HepG2 (cell line): ENCODE measurements around the gene PRSS38. TPM values are rescaled to one million over a fixed set of nuclear protein-coding genes. Genes with fewer than 3 reads are reported as not detected.

Experiments used
- ATAC-seq: fragments of 200-7000 bp; cut with Tn5 transposase; 3 replicates; pipeline ENCODE4 v1.9.1; 2020; ENCODE audit warnings: mild to moderate bottlenecking, moderate library complexity
- BruUV-seq: library from RNA; stranded (reverse); fragments of 400-500 nt; replicated peaks from 2 replicates; lab custom pipeline; 2021; lab: Mats Ljungman, UMichigan
- CTCF ChIA-PET: fragments of 300-600 bp; formaldehyde crosslinking; extraction: SDS; loops from one replicate; lab custom pipeline; 2021; ENCODE audit warnings: low total read pairs, inconsistent platforms, low intra/inter-chr PET ratio; lab: Yijun Ruan, JAX
- POLR2A ChIA-PET: fragments of 350-600 bp; sonication (Branson Sonifier 250); formaldehyde crosslinking; loops from one replicate; lab custom pipeline; 2020; ENCODE audit warnings: antibody characterized with exemption, inconsistent platforms; lab: Yijun Ruan, JAX
- DNase-seq: peaks from one replicate; pipeline ENCODE4 v3.0.0-alpha.2; 2015; ENCODE audit warnings: low spot score
- FAIRE-seq: peaks from 3 replicates; lab custom pipeline; 2011; peaks lifted over from hg19 to GRCh38; lab: Jason Lieb, UNC
- H2AFZ ChIP-seq: one replicate; pipeline ENCODE4 v1.6.1; 2011; ENCODE audit warnings: low read length, inconsistent platforms
- H3K27ac ChIP-seq: fragments of 300-600 bp; 3 replicates; pipeline ENCODE4 v1.8.0; 2011; ENCODE audit warnings: mixed run types, mild to moderate bottlenecking, mixed read lengths, low read length, inconsistent platforms; ENCODE audit not compliant: insufficient read depth; ENCODE audit errors: extremely low read length
- H3K27me3 ChIP-seq, 2 experiments: fragments of 200-600 bp in 1 of 2; 2 replicates in 1 of 2; 3 replicates in 1 of 2; pipeline versions ENCODE4 v1.6.0 to v1.8.0; 2011; ENCODE audit warnings: low read length in 2 of 2, mild to moderate bottlenecking in 2 of 2, moderate library complexity in 2 of 2, inconsistent platforms in 1 of 2; ENCODE audit not compliant: insufficient read depth in 2 of 2, control insufficient read depth in 1 of 2
- H3K36me3 ChIP-seq, 2 experiments: fragments of 200-600 bp in 1 of 2; replicated peaks in 1 of 2; 2 replicates in 1 of 2; 3 replicates in 1 of 2; pipeline versions ENCODE4 v1.5.1 to v1.8.0; 2011; ENCODE audit warnings: low read length in 2 of 2, inconsistent platforms in 1 of 2; ENCODE audit not compliant: insufficient read depth in 2 of 2, control insufficient read depth in 1 of 2
- H3K4me1 ChIP-seq: 2 replicates; pipeline ENCODE4 v1.5.1; 2012; ENCODE audit warnings: low read length, inconsistent platforms; ENCODE audit not compliant: insufficient read depth
- H3K4me2 ChIP-seq: 2 replicates; pipeline ENCODE4 v1.6.0; 2011; ENCODE audit warnings: low read depth, low read length, inconsistent platforms
- H3K4me3 ChIP-seq, 3 experiments: fragments of 200-600 bp in 1 of 3; sonication (generic), shearing (Covaris generic) in 1 of 3; replicated peaks in 1 of 3; 2 replicates each; pipeline ENCODE4 v1.5.1; 2011 to 2016; ENCODE audit warnings: low read length in 3 of 3, inconsistent platforms in 2 of 3, low read depth in 2 of 3, mild to moderate bottlenecking in 2 of 3, control low read depth in 1 of 3, mixed read lengths in 1 of 3; ENCODE audit not compliant: insufficient read depth in 1 of 3
- H3K79me2 ChIP-seq: one replicate; pipeline ENCODE4 v1.6.1; 2011; ENCODE audit warnings: low read length, inconsistent platforms; ENCODE audit not compliant: insufficient read depth
- H3K9ac ChIP-seq: 2 replicates; pipeline ENCODE4 v1.6.0; 2011; ENCODE audit warnings: mild to moderate bottlenecking, low read depth, low read length, inconsistent platforms; ENCODE audit not compliant: insufficient read depth
- H3K9me3 ChIP-seq: 2 replicates; pipeline ENCODE4 v1.5.1; 2012; ENCODE audit warnings: mild to moderate bottlenecking, low read length
- H4K20me1 ChIP-seq: 2 replicates; pipeline ENCODE4 v1.6.0; 2011; ENCODE audit warnings: inconsistent platforms, mild to moderate bottlenecking, low read length, moderate library complexity; ENCODE audit not compliant: insufficient read depth
- ASH2L ChIP-seq: fragments of 300-600, 200-600 bp; sonication (generic); IDR thresholded peaks from 2 replicates; pipeline ENCODE4 v1.7.0; 2017; ENCODE audit warnings: low read depth, mild to moderate bottlenecking, moderate library complexity, mixed read lengths, low read length; ENCODE audit not compliant: insufficient read length
- BCL6 ChIP-seq: IDR thresholded peaks from 2 replicates; pipeline ENCODE4 v1.6.1; 2016; ENCODE audit warnings: missing genetic modification reagents, missing compliant biosample characterization
- FOXA1 ChIP-seq, 2 experiments: fragments of 450-650 bp in 1 of 2; sonication (generic) in 1 of 2; formaldehyde crosslinking in 1 of 2; IDR thresholded peaks; 2 replicates each; pipeline versions ENCODE4 v1.4.0 to v1.6.1; 2016 to 2020; ENCODE audit warnings: missing genetic modification reagents in 1 of 2
- HNRNPLL ChIP-seq: fragments of 200-400 bp; formaldehyde crosslinking; IDR thresholded peaks from 2 replicates; pipeline ENCODE4 v1.6.1; 2017; ENCODE audit warnings: mild to moderate bottlenecking, low read depth, low read length; ENCODE audit not compliant: poor library complexity, severe bottlenecking
- KAT7 ChIP-seq: IDR thresholded peaks from 2 replicates; pipeline ENCODE4 v1.6.1; 2018; ENCODE audit warnings: borderline replicate concordance, missing compliant biosample characterization
- KDM5B ChIP-seq: sonication (generic); formaldehyde crosslinking; IDR thresholded peaks from 2 replicates; pipeline ENCODE4 v1.4.0; 2020; ENCODE audit warnings: missing genetic modification reagents, mild to moderate bottlenecking, borderline replicate concordance
- NONO ChIP-seq, 2 experiments: fragments of 450-650 bp in 1 of 2; sonication (generic) in 1 of 2; formaldehyde crosslinking in 1 of 2; IDR thresholded peaks in 1 of 2; conservative IDR thresholded peaks in 1 of 2; 2 replicates each; pipeline versions ENCODE4 v1.6.1 to v1.8.0; 2017 to 2022; ENCODE audit warnings: mild to moderate bottlenecking in 1 of 2, missing genetic modification reagents in 1 of 2, moderate library complexity in 1 of 2
- POGK ChIP-seq: sonication (generic); formaldehyde crosslinking; conservative IDR thresholded peaks from 2 replicates; pipeline ENCODE4 v1.8.0; 2022; ENCODE audit warnings: mild to moderate bottlenecking, moderate library complexity, missing genetic modification reagents
- TAF1 ChIP-seq: sonication (generic); formaldehyde crosslinking; IDR thresholded peaks from 2 replicates; pipeline ENCODE4 v1.4.0; 2020; ENCODE audit warnings: missing genetic modification reagents
- TCF12 ChIP-seq, 2 experiments: fragments of 450-650 bp in 1 of 2; sonication (generic) in 1 of 2; formaldehyde crosslinking in 1 of 2; IDR thresholded peaks; 2 replicates each; pipeline versions ENCODE4 v1.6.1 to v1.8.0; 2017 to 2022; ENCODE audit warnings: antibody characterized with exemption in 1 of 2, mild to moderate bottlenecking in 1 of 2, missing genetic modification reagents in 1 of 2, moderate library complexity in 1 of 2
- ZNF367 ChIP-seq: sonication (generic); formaldehyde crosslinking; IDR thresholded peaks from 2 replicates; pipeline ENCODE4 v1.4.0; 2020; ENCODE audit warnings: missing genetic modification reagents, borderline replicate concordance
- ZNF768 ChIP-seq: sonication (generic); formaldehyde crosslinking; IDR thresholded peaks from 2 replicates; pipeline ENCODE4 v1.4.0; 2020; ENCODE audit warnings: missing genetic modification reagents
- ZSCAN22 ChIP-seq: sonication (generic); formaldehyde crosslinking; IDR thresholded peaks from 2 replicates; pipeline ENCODE4 v1.4.0; 2020; ENCODE audit warnings: mild to moderate bottlenecking, missing genetic modification reagents
- WGBS: methylation state at CpG from one replicate; pipeline ENCODE4 v1.1.6; 2017; ENCODE audit warnings: low lambda C conversion rate; 5-methylcytosine and 5-hydroxymethylcytosine counted together
- in situ Hi-C: cut with HindIII; loops from 2 replicates; pipeline ENCODE4 v1.10.0; 2017; ENCODE audit warnings: low pct_unique_long_range_greater_than_20kb; ENCODE audit not compliant: extremely low pct_ligation_motif_present
- intact Hi-C: fragments of 100-400 bp; cut with micrococcal nuclease; formaldehyde crosslinking; loops from one replicate; pipeline ENCODE4 v1.10.0; 2022; ENCODE audit not compliant: unreplicated experiment
- polyA plus RNA-seq, 8 experiments: library from polyadenylated mRNA; depleted of rRNA in 3 of 8; stranded (reverse) in 7 of 8; unstranded in 1 of 8; fragments of >200 nt; fragmentation: Illumina TruSeq in 4 of 8; extraction: Trizol in 4 of 8; gene quantifications; 2 replicates each; pipeline versions ENCODE4 v1.2.1 to v1.2.3, GENCODE V29; 2011 to 2016; ENCODE audit warnings: low read depth in 4 of 8, missing spikeins in 1 of 8, mixed read lengths in 1 of 8; ENCODE audit not compliant: insufficient read depth in 1 of 8
- total RNA-seq, 5 experiments: library from RNA; depleted of rRNA; stranded (reverse); fragments of >200 nt; fragmentation: Illumina TruSeq; extraction: Trizol; gene quantifications; 2 replicates each; pipeline ENCODE4 v1.2.3, GENCODE V29; 2016; ENCODE audit warnings: low read depth in 1 of 5

Gene PRSS38
- total and polyA plus RNA-seq, 2 of the 13 experiments (the other 11 are each of a cell fraction or from before 2014, with no cell fraction given) = not detected

GRCh38 chr1:227795732-227796131 is 19.7 kb upstream of the PRSS38 start:
- H4K20me1 ChIP-seq = no peaks in the 10 kb centered on the region

More at GRCh38 chr1:227795732-227796131, 19.7 kb upstream of the PRSS38 start:
- Histone ChIP-seq H2AFZ (no peak overlapping the region), H3K4me1 (no peaks in the 10 kb centered on the region), H3K79me2 (no peaks in the 10 kb centered on the region)
- POLR2A ChIA-PET = no interaction called here
- no peak for ATAC-seq
- BruUV-seq = no TSS peak
- TF ChIP-seq FOXA1 (IDR thresholded peaks at IDR 0.05) = no peak
- TF ChIP-seq FOXA1 (CRISPR knock-in tag; IDR thresholded peaks at IDR 0.05) = no peak
- TF ChIP-seq KAT7 (CRISPR knock-in tag) = no peak
- TF ChIP-seq POGK (CRISPR knock-in tag) = no peak
- TF ChIP-seq HNRNPLL = no peak
- no peak for TF ChIP-seq ASH2L
- TF ChIP-seq KDM5B (CRISPR knock-in tag) = no peak
- TF ChIP-seq TCF12 (IDR thresholded peaks at IDR 0.05) = no peak
- TF ChIP-seq TCF12 (CRISPR knock-in tag; IDR thresholded peaks at IDR 0.05) = no peak
- TF ChIP-seq TAF1 (CRISPR knock-in tag) = no peak
- no peak for TF ChIP-seq BCL6 (CRISPR knock-in tag)
- TF ChIP-seq ZNF367 = no peak
- TF ChIP-seq NONO (IDR thresholded peaks at IDR 0.05) = no peak
- no peak for TF ChIP-seq NONO (CRISPR knock-in tag; conservative IDR thresholded peaks at IDR 0.05)
- no peak for TF ChIP-seq ZSCAN22
- TF ChIP-seq ZNF768 (CRISPR knock-in tag) = no peak
- TF ChIP-seq, all 625 proteins: peak for 0
- Histone ChIP-seq H3K9me3 (no peaks in the 10 kb centered on the region), H3K4me3 (no peak overlapping the region), H3K9ac (no peak overlapping the region), H3K4me2 (no peak overlapping the region), H3K36me3 (no peaks in the 10 kb centered on the region), H3K27me3 (peaks cover 9 to 45% of the 10 kb centered on the region in 2 experiments; a peak in 4 of 5 replicates), H3K27ac (no peak overlapping the region)
- no peak for FAIRE-seq
- 0% methylated on average over 3 of the region's 6 CpGs for WGBS
- DNase-seq = no peak
- CTCF ChIA-PET = no interaction called here
- intact Hi-C loops = no loop called here
- in situ Hi-C loops = no loop called here
